Tibial nerve (tissue), 4 donors: ENCODE results near the gene FAM98B.

Experiments used
- EP300 ChIP-seq, 2 donors: sonication (generic); formaldehyde crosslinking; IDR thresholded peaks; one replicate each; pipeline ENCODE4 v1.6.1; 2017; ENCODE audit warnings: antibody characterized with exemption in 2 of 2, mild to moderate bottlenecking in 1 of 2
- POLR2A ChIP-seq, 2 donors: fragments of 450-650 bp; IDR thresholded peaks; one replicate each; pipeline ENCODE4 v1.6.1; 2017; ENCODE audit warnings: antibody characterized with exemption in 2 of 2, mild to moderate bottlenecking in 2 of 2, moderate library complexity in 2 of 2
- TF ChIP-seq, protein P1 (sequence below), 5 experiments: fragments of 200-600 bp in 3 of 5; fragments of 450-650 bp in 2 of 5; sonication (generic) in 3 of 5; IDR thresholded peaks; one replicate each; pipeline ENCODE4 v1.5.1; 2016 to 2019; ENCODE audit warnings: antibody characterized with exemption in 5 of 5, mild to moderate bottlenecking in 3 of 5, moderate library complexity in 2 of 5

DNA sequence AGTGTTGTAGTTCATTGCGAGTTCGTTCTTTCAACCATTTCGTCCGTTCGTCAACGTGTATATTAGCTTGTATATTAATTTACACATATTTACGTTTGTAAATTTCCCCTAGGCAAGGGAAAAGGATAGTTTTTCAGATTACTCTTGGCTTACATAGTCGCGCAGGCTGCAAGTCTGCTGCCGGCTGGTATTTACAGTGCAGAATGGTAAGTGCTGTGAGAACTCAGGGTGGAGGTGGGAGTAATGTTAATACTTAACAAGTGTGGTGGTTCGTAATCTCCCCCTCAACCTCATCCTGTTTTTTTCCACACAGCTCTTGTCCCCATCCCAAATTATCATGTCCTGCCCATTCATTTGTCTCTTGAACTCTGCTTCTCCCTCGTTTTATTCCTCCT lies 766 bp downstream of the FAM98B start:
- TF ChIP-seq, protein P1, sequence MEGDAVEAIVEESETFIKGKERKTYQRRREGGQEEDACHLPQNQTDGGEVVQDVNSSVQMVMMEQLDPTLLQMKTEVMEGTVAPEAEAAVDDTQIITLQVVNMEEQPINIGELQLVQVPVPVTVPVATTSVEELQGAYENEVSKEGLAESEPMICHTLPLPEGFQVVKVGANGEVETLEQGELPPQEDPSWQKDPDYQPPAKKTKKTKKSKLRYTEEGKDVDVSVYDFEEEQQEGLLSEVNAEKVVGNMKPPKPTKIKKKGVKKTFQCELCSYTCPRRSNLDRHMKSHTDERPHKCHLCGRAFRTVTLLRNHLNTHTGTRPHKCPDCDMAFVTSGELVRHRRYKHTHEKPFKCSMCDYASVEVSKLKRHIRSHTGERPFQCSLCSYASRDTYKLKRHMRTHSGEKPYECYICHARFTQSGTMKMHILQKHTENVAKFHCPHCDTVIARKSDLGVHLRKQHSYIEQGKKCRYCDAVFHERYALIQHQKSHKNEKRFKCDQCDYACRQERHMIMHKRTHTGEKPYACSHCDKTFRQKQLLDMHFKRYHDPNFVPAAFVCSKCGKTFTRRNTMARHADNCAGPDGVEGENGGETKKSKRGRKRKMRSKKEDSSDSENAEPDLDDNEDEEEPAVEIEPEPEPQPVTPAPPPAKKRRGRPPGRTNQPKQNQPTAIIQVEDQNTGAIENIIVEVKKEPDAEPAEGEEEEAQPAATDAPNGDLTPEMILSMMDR (IDR thresholded peaks at IDR 0.05), result no peak
- TF ChIP-seq POLR2A (IDR thresholded peaks at IDR 0.05) (no peak), EP300 (IDR thresholded peaks at IDR 0.05) (no peak)
